DMS153 (cell line): ENCODE data around the gene SLC36A3.
A peak's percentile ranks its signal among the peaks of the same experiment; 100 is the strongest.

Experiments
- DNase-seq: peaks from one replicate; lab custom pipeline; 2025; lab: John Stamatoyannopoulos, UW

SLC36A3 gene

DNA sequence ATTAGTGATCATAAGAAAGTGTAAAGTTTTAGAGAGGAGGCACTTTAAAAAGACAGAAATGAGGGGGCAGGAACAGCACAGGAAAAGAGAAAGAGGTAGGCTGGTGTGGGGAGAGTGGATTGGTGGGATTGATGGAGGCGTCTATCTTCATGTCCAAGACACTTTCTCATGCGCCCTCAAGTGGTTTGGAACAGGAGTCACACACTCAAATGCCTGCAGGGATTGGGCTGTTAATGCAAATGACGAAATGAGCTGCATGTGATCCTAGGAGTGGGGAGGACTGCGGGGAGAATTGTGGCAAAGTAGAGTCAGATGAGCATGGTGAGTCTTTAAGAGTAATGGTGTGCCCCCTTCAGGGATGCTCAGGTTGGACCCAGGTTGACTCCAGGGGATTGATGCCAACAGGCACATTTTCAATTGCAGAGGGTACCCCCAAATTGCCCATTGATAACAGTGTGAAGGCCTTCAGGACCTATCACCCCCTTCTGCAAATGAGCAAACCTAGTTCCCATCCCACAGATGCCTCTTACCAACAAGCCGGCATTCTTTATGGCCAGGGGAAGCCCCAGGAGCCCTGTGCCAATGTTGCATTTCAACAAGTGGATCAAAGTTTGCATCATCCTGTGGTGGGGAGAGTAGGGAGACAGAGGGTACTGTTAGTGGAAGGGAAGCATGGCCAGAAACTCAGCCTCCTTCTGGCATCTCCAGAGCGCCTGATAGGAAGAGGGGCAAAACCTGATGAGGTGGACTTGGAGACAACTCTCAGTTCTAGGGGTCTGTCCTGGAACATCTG, 5.3 kb downstream of the SLC36A3 start:
- no peak for DNase-seq

DNA sequence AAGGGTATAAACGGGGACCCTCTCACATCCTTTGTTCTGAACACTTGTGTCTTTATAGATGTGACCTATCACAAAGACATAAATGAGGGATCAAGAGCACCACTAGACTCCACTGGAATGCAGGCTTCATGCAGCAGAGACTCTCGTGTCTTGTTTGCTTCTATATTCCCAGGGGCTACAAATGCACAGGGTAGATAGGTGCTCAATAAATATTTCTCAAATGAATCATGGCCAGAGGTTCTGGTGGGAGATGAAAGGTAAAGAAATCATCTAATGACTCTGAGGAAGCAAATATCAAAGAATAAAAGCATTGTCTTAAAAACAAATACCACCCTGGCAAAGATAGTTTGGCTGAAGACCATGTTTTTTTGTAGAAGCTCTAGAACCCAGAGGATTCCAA, 6.6 kb downstream of the SLC36A3 start:
- no peak for DNase-seq

- DNase-seq: no peak
Observed at GRCh38 chr5:151296478-151296830, 7.1 kb downstream of the SLC36A3 start.

GRCh38 chr5:151295791-151296477, 7.6 kb downstream of the SLC36A3 start:
- DNase-seq: no peak

- DNase-seq: no peak
Observed at GRCh38 chr5:151295138-151295537, 8.4 kb downstream of the SLC36A3 start.

- DNase-seq: no peak
Observed at GRCh38 chr5:151293624-151294023, 9.9 kb downstream of the SLC36A3 start.

DNA sequence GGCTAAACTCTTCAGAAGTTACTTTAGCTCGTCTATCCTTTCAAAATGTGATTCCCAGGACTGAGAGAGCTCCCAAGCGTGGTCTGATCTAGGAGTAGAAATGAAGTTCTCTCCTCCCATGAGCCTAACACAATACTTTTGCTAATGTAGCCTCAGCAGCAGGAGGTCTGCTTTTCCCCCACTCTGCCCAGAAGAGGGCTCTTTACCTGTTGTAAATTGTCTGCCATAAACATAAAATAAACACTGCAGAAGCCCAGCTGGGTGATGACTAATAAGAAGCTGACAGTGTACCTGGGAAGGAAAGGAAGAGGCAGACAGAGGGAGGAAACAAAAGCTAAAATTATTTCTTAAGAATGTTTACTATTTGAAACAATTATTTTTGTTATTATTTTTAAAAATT, 15.4 kb downstream of the SLC36A3 start:
- peak; percentile 63 for DNase-seq

- no peak for DNase-seq
Observed at GRCh38 chr5:151286246-151286645, 17.3 kb downstream of the SLC36A3 start.

- no peak for DNase-seq
Observed at GRCh38 chr5:151285683-151286082, 17.9 kb downstream of the SLC36A3 start.

GRCh38 chr5:151284392-151284967, 19.1 kb downstream of the SLC36A3 start:
- DNase-seq: no peak

GRCh38 chr5:151283120-151283825, 20.3 kb downstream of the SLC36A3 start:
- DNase-seq: no peak

GRCh38 chr5:151281001-151281639, 22.4 kb downstream of the SLC36A3 start:
- no peak for DNase-seq

DNA sequence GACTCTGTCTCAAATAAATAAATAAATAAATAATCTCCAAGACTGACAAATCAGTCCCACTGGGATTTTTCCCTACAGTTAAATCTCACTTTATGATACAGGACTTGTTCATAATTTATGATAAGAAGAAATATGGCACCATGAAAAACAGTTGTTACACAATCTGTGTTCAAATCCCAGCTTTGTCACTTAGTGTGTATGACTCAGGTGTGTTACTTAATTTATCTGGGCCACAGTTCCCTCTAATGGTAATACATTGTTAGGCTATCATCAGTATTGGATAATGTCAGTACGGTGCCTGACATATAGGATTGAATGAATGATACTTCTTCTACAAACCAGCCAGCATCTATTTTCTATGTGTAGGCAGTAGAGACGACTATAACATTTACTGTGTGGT, 23.1 kb downstream of the SLC36A3 start:
- no peak for DNase-seq

GRCh38 chr5:151278845-151279244, 24.7 kb downstream of the SLC36A3 start:
- no peak for DNase-seq

GRCh38 chr5:151275803-151276202, 27.8 kb downstream of the SLC36A3 start:
- no peak for DNase-seq

GRCh38 chr5:151274666-151275065, 28.9 kb downstream of the SLC36A3 start:
- no peak for DNase-seq

GRCh38 chr5:151271336-151271735, 32.2 kb downstream of the SLC36A3 start:
- no peak for DNase-seq

DNA sequence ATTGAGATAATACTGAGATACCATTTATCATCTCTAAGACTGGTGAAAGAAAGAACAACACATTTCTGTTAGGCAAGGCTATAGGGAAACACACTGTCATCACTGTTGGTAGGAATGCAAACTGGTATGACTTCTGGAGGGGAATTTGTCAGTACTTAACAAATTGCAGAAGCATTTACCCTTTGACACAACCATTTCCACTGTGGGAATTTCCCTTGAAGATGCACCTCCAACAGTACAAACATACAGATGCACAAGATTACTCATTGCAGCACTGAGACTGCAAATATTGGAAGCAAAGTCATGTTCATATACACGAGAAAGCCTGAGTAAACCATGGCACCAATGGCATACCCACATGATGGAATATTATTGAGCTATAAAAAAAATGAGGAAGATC, 33.0 kb downstream of the SLC36A3 start:
- no peak for DNase-seq

- DNase-seq: no peak
Observed at GRCh38 chr5:151267491-151268260, 35.9 kb downstream of the SLC36A3 start.

- DNase-seq: no peak
Observed at GRCh38 chr5:151264113-151264512, 39.5 kb downstream of the SLC36A3 start.

- DNase-seq: no peak
Observed at GRCh38 chr5:151262532-151262931, 41.0 kb downstream of the SLC36A3 start.
